Measurements from ENCODE around the gene LAMTOR2. TPM values are rescaled to one million over a fixed set of nuclear protein-coding genes. Genes with fewer than 3 reads are reported as not detected.

Gene LAMTOR2
- total RNA-seq, 1 experiment from 2014 or later: 63.4 TPM

DNA sequence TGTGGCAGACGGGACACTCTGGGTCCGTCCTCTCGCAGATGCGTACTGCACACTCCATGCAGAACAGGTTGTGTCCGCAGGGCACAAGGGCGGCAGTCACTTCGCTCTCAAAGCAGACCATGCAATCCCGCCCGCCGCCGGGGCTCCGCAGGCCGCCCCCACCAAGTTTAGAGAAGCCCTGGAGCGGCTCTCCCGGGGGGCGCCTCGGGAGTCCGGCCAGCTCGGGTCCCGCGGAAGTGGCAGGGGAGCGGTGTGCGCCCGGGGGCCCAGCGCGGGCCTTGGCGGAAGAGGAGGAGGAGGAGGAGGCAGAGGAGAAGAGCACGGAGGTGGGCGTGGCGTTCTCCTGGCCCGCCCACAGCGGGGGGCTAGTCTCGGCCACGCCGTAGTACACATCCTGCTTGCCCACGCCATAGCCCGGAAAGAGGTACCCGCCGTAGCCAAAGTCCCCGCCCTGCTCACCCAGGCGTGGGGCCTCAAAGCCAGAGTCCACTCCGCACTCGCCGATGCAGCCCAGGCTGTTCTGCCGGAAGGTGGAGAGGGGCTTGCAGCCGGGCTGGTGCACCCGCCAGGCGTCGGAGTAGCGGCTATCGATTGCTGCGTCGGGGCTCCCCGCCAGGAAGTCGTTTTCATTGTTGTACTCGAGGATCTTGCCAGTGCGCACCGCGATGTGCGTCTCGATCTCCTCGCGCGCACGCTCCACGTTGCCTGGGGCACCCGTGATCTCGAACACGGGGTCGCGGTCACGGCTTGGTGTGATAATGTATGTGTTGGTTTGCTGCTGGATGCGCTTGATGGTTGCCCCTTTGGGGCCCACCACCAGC is 22.2 kb downstream of the LAMTOR2 start:
- BruUV-seq (replicated peaks): no TSS peak
- H3K27ac ChIP-seq (ENCODE audit: low read length): no peak overlapping the region
- no peaks in the 10 kb centered on the region for H3K36me3 ChIP-seq (ENCODE audit: control insufficient read depth, insufficient read depth, low read length)
- POLR2A ChIA-PET: no interaction called here
- no peaks in the 10 kb centered on the region for H3K27me3 ChIP-seq (ENCODE audit: control insufficient read depth, insufficient read depth, low read length)
- in situ Hi-C loops (cut with HindIII; ENCODE audit: low pct_unique_long_range_greater_than_20kb, low sequenced_read_pairs): no loop called here
- no peaks in the 10 kb centered on the region for H3K9me3 ChIP-seq (ENCODE audit: control insufficient read depth, insufficient read depth, low read depth, low read length)
- intact Hi-C loops (cut with micrococcal nuclease; ENCODE audit: unreplicated experiment): no loop called here
- H3K4me3 ChIP-seq (ENCODE audit: low read depth in 2 of 2, low read length in 2 of 2): no peak overlapping the region
- H3K4me1 ChIP-seq (ENCODE audit: control insufficient read depth, insufficient read depth, low read length): peaks cover 14% of the 10 kb centered on the region
- DNase-seq (ENCODE audit: low read depth, low spot score): no peak
- TF ChIP-seq POLR2AphosphoS5 (IDR thresholded peaks at IDR 0.05; ENCODE audit: low read depth, low read length) (no peak), SIN3A (IDR thresholded peaks at IDR 0.05; ENCODE audit: borderline replicate concordance, insufficient read depth, low read depth, low read length) (no peak)
- CTCF ChIA-PET: no interaction called here
- no peak for ATAC-seq

DNA sequence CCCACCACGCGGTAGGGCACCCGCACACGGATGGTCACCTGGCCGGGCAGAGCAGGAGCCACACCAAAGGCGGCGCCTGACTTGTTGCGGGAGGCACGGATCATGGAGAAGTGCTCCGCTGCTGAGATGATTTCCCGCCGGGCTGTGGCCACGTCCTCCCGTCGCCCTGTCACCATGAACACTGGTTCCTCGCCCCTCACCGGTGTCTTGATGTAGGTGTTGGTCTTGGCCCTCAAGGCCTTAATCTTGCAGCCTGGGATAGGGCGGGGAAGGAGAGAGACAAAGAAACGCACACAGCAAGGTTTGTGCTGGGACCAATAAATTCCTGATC is 22.8 kb downstream of the LAMTOR2 start:
- Histone ChIP-seq H3K27ac (ENCODE audit: low read length) (no peak overlapping the region), H3K27me3 (ENCODE audit: control insufficient read depth, insufficient read depth, low read length) (no peaks in the 10 kb centered on the region), H3K36me3 (ENCODE audit: control insufficient read depth, insufficient read depth, low read length) (no peaks in the 10 kb centered on the region; the same call in 1 of the 2 replicates), H3K4me3 (ENCODE audit: low read depth in 2 of 2, low read length in 2 of 2) (no peak overlapping the region), H3K4me1 (ENCODE audit: control insufficient read depth, insufficient read depth, low read length) (peaks cover 14% of the 10 kb centered on the region), H3K9me3 (ENCODE audit: control insufficient read depth, insufficient read depth, low read depth, low read length) (no peaks in the 10 kb centered on the region)
- POLR2A ChIA-PET: no interaction called here
- TF ChIP-seq, protein P1, sequence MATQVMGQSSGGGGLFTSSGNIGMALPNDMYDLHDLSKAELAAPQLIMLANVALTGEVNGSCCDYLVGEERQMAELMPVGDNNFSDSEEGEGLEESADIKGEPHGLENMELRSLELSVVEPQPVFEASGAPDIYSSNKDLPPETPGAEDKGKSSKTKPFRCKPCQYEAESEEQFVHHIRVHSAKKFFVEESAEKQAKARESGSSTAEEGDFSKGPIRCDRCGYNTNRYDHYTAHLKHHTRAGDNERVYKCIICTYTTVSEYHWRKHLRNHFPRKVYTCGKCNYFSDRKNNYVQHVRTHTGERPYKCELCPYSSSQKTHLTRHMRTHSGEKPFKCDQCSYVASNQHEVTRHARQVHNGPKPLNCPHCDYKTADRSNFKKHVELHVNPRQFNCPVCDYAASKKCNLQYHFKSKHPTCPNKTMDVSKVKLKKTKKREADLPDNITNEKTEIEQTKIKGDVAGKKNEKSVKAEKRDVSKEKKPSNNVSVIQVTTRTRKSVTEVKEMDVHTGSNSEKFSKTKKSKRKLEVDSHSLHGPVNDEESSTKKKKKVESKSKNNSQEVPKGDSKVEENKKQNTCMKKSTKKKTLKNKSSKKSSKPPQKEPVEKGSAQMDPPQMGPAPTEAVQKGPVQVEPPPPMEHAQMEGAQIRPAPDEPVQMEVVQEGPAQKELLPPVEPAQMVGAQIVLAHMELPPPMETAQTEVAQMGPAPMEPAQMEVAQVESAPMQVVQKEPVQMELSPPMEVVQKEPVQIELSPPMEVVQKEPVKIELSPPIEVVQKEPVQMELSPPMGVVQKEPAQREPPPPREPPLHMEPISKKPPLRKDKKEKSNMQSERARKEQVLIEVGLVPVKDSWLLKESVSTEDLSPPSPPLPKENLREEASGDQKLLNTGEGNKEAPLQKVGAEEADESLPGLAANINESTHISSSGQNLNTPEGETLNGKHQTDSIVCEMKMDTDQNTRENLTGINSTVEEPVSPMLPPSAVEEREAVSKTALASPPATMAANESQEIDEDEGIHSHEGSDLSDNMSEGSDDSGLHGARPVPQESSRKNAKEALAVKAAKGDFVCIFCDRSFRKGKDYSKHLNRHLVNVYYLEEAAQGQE (IDR thresholded peaks at IDR 0.05; ENCODE audit: insufficient read depth in 1 of 2, low read depth in 2 of 2, low read length in 1 of 2): no peak
- TF ChIP-seq TCF7L2 (IDR thresholded peaks at IDR 0.05; ENCODE audit: low read depth, low read length) (no peak), SIN3A (IDR thresholded peaks at IDR 0.05; ENCODE audit: borderline replicate concordance, insufficient read depth, low read depth, low read length) (no peak), POLR2AphosphoS5 (IDR thresholded peaks at IDR 0.05; ENCODE audit: low read depth, low read length) (no peak)
- TF ChIP-seq, protein P2, sequence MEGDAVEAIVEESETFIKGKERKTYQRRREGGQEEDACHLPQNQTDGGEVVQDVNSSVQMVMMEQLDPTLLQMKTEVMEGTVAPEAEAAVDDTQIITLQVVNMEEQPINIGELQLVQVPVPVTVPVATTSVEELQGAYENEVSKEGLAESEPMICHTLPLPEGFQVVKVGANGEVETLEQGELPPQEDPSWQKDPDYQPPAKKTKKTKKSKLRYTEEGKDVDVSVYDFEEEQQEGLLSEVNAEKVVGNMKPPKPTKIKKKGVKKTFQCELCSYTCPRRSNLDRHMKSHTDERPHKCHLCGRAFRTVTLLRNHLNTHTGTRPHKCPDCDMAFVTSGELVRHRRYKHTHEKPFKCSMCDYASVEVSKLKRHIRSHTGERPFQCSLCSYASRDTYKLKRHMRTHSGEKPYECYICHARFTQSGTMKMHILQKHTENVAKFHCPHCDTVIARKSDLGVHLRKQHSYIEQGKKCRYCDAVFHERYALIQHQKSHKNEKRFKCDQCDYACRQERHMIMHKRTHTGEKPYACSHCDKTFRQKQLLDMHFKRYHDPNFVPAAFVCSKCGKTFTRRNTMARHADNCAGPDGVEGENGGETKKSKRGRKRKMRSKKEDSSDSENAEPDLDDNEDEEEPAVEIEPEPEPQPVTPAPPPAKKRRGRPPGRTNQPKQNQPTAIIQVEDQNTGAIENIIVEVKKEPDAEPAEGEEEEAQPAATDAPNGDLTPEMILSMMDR (IDR thresholded peaks at IDR 0.05): no peak
- DNase-seq (ENCODE audit: low read depth, low spot score): no peak
- CTCF ChIA-PET: no interaction called here
- intact Hi-C loops (cut with micrococcal nuclease; ENCODE audit: unreplicated experiment) (no loop called here), in situ Hi-C loops (cut with HindIII; ENCODE audit: low pct_unique_long_range_greater_than_20kb, low sequenced_read_pairs) (no loop called here)
- no TSS peak for BruUV-seq (replicated peaks)
- ATAC-seq: no peak

DNA sequence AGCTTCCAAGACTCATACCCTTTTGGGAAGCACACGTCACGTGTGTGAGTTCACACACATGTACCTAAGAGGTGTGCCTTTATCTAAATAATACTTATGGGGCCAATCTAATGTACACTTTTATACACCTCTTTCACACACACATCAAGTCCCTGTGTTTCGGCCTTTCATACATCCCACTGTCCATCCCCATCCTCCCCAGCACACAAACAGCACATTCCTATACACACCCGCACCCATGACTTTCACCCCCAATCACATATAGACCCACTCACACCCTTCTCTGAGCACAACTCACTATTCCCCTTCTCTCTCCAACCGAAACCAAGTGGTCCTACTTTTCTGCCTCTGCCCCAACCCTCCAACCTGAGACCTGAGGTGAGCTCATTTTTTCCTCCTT is 24.1 kb downstream of the LAMTOR2 start:
- Histone ChIP-seq H3K9me3 (ENCODE audit: control insufficient read depth, insufficient read depth, low read depth, low read length) (no peaks in the 10 kb centered on the region), H3K4me3 (ENCODE audit: low read depth in 2 of 2, low read length in 2 of 2) (no peak overlapping the region), H3K27ac (ENCODE audit: low read length) (no peak overlapping the region), H3K36me3 (ENCODE audit: control insufficient read depth, insufficient read depth, low read length) (no peaks in the 10 kb centered on the region; the same call in 1 of the 2 replicates), H3K27me3 (ENCODE audit: control insufficient read depth, insufficient read depth, low read length) (no peaks in the 10 kb centered on the region), H3K4me1 (ENCODE audit: control insufficient read depth, insufficient read depth, low read length) (peaks cover 14% of the 10 kb centered on the region)
- ATAC-seq (no peak), DNase-seq (ENCODE audit: low read depth, low spot score) (no peak)
- ChIA-PET POLR2A (no interaction called here), CTCF (interaction anchor here (0.7 kb wide), 1 partner anchor 140 kb away, joined by 3 read pairs; no protein-coding TSS in a partner anchor)
- TF ChIP-seq SIN3A (IDR thresholded peaks at IDR 0.05; ENCODE audit: borderline replicate concordance, insufficient read depth, low read depth, low read length) (no peak), TCF7L2 (IDR thresholded peaks at IDR 0.05; ENCODE audit: low read depth, low read length) (no peak), POLR2AphosphoS5 (IDR thresholded peaks at IDR 0.05; ENCODE audit: low read depth, low read length) (no peak)
- TF ChIP-seq, protein P2 (IDR thresholded peaks at IDR 0.05): no peak
- TF ChIP-seq, protein P1 (IDR thresholded peaks at IDR 0.05; ENCODE audit: insufficient read depth in 1 of 2, low read depth in 2 of 2, low read length in 1 of 2): no peak
- in situ Hi-C loops (cut with HindIII; ENCODE audit: low pct_unique_long_range_greater_than_20kb, low sequenced_read_pairs) (no loop called here), intact Hi-C loops (cut with micrococcal nuclease; ENCODE audit: unreplicated experiment) (no loop called here)
- no TSS peak for BruUV-seq (replicated peaks)
